Central memory CD4-positive, alpha-beta T cell (primary cell): Measurements from ENCODE around the gene ROBO1.

Experiments
- DNase-seq: peaks from one replicate; pipeline ENCODE4 v3.0.0; 2022

Gene ROBO1

DNA sequence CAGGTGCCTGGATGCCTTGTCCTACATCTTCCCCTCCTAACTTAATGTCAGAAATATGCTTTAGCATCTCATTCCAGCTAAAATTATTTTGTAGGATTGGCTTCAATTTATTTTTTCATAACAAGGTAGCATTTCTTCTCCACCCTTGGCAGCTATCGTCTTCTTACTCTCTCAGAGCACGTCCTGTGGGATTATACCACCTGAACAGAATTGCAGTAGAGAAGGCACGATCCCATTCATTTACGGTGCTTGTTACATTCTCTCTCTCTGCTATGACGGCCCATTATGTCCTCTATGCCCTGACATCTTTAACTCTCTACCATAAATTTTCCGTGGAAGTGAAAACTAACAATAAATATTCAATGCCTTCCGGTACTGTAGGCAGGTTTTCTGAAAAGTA lies 103.3 kb downstream of the ROBO1 start:
- no peak for DNase-seq

DNA sequence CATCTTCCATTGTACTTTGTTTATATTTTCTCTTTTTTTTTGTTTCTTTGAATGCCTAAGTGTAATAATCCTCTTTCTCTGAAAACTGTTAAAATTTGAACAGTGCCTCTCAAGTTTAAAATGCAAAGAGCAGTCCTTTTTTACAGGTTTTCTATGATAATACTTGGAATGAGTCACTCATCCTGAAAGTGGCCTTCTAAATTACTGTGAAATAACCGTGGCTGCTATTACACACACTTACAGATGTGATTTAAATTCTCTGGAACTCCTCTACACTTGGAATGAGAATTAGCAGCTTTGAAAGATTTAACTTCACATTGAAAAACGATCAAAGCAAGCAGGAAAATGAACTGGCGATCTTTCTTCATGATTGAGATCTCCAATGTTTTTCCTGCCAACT lies 105.9 kb downstream of the ROBO1 start:
- DNase-seq = no peak

DNA sequence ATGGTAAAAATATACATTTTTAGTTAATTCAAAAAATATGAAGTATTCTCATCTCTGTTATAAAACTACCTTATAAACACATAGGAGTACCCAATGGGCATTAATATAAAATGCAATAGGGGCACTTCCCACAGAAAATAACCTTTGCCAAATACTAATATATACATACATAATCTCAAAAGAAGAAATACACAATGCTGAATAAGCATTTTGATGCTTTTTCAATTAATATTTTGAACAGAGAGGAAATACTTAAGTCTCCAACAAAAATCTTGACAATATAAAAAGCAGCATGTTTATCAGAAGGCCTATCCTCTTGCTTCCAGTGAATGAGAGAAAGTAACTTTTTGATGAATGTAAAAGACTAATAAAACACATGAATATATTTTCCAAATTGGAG lies 110.7 kb downstream of the ROBO1 start:
- no peak for DNase-seq

DNA sequence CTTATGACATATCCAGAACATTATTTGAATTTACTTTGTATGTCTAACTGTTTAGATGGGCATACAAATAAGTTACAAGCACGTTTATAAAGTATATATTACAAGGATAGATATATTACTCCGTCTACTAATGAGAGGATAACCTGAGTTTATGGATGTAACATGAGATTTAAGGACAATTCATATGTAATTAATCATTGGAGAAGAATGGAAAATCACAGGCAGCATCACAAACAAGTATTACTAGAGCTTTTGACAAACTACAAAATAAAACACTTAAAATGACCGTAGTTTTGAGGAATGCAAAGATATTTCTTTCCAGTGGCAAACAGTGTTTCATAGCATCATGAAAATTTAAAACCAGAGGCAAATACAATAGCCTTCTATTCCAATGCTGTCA lies 113.8 kb downstream of the ROBO1 start:
- no peak for DNase-seq

DNA sequence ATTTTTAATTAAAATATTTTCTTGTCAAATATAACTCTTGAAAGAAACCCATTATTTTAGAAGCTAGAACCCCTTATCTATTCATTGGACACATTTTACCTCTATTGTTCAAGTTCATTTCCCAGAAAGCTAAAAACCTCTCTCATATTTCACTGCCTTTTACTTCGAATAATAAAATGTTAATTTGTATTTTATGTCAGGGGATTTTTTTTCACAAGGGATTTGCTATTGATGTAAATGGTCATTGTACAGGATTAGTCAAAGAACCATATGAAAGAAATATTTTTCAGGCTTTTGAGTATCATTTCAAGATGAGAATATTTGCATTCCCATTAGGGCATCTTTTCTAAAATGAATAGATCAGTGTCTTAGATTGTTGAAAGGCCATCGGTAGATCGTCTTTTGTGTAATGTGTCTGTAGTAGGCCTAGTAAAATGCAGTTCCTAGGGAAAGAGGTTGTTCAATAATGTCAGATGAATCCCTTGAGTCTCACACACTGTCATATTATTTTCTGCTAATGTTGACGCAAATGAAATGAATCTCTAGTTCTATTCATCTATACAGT lies 114.5 kb downstream of the ROBO1 start:
- DNase-seq = no peak

DNA sequence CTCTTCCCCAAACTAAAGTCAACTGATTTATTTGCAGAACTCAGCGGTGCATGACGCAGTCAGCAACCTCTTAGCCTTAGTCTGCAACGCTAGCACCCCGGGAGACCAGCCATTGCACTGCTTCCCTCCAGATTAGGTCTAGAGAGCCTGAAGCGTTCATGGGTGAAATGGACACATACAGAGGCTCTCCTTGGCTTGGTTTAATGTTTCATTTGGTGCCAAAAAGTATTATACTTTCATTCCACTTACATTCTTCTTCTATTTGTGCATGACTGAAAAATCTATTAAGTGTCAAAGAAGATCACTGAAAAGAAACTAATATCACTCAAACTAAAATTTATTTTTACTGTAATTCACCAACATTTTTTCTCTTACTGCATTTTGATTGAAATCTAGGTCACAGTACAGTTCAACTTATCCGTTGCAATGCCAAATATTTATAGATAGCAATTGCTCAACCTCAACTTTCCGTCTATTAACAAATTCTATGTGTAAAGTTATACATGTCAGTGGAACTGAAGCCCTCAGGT lies 116.2 kb downstream of the ROBO1 start:
- DNase-seq = no peak

DNA sequence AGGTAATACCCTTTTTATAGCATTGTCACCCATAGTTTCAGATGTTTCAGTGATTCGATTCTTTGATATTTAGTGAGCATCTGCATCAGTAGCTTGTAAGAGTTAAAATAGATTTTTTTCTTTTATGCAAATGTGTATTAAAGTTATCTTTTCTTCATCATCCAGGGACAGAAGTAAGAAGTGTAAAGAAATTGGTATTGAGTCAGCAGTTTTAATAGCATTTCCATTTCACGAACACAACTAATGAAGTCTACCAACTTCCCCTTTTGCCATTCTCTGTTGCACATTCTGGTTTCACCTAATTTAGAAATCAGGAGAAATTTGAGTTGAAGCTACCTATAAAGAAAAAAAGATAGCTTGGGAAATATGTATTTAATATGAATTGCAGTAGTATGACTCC lies 127.9 kb downstream of the ROBO1 start:
- no peak for DNase-seq

DNA sequence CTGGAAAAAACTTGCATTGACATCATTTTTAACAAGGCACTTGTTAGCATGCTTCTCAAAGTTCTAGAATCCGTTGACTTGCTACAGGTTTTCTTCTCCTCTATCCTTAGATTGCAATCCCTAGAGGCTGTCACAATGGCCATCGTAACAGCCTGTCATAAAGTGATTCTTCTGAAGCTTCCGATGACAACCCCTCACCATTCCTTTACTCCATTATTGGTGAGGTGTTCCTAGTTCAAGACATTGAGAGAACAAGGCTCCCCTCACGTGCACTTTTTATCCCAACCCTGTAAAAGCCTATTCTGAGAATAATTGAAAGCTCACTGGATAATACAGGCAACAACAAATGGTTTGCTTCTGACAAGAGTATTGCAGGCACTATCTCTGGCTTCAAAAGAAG lies 131.4 kb downstream of the ROBO1 start:
- DNase-seq = no peak

DNA sequence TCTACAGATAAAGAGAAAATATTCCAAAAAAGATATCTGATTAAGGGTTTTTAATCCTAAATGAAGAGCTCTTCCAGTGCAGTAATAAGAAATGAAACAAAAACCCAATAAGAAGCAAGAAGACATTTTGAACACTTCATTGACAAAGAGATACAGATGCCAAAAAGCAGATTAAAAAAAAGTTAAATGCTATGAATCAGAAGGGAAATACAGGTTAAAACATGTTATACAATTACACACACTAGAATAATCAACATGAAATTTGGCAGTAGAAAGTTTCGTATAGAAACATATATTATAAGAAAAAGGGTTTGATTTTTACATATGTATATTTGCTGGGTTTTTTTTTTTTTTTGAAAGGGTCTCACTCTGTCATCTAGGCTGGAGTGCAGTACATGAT lies 135.0 kb downstream of the ROBO1 start:
- no peak for DNase-seq

DNA sequence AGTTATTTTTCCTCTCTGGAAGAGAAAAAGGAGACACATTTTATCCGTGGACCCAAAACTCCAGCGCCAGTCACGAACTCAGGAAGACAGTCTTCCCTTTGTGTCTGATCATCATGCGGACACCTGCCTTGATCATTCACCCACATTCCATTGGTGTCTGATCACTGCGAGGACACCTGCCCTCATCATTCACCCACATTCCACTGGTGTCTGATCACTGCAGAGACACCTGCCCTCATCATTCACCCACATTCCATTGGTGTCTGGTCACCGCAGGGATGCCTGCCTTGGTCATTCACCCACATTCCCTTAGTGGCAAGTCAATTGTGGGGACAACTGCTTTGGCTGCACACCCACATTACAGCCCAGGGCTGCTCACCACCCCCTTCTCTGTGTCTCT lies 148.9 kb downstream of the ROBO1 start:
- DNase-seq = no peak

DNA sequence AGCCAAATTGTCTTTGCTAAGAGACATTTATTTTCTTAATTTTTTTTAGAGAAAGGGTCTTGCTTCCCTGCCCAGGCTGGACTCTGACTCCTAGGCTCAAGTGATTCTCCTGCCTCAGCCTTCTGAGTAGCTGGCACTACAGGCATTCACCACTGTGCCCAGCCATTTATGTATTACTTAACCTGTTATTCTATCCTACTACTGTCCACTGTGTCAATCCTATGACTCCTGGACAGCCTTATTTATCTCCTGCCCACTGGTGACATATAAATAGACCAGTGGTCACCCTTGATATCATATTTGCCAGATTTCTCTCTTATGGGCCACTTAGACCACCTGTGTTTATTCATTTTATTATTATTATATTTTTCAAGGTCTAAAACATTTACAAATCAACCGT lies 161.4 kb downstream of the ROBO1 start:
- DNase-seq = no peak

DNA sequence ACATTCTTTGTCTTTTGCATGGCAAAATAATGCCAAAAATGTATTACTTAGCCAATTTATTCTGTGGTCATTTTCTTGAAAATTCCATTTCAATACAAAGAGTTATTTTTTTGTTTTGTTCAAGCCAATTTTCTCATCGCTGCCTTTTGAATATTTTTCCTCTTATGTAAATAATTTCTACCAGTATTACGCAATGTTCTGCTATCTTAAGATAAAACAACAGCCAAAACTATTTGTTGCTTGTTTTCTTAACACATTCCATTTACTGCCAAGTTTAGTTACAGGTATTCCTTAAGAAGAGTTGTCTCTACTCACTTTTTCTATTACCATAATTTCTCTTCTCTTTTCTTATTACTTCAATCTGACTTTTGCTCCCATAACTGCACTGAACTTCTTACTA lies 163.1 kb downstream of the ROBO1 start:
- no peak for DNase-seq

DNA sequence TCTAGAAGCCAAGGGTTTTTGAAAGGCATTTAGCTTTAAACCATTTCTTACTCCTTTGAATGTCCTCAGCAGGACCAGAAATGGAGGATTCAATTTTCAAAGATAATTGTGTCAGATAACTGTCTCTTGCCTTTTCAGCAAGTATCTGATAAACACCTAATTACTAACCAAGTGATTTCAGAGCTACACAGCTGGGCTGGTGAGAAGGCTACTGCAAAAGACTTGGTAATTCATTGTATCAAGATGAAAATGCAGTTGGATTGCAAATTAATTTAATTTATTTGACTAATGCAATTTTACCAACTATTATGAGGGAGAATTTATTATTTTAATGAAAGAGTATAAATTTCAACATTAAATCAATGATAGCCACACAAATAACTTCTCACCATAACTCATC lies 165.4 kb downstream of the ROBO1 start:
- DNase-seq = no peak

DNA sequence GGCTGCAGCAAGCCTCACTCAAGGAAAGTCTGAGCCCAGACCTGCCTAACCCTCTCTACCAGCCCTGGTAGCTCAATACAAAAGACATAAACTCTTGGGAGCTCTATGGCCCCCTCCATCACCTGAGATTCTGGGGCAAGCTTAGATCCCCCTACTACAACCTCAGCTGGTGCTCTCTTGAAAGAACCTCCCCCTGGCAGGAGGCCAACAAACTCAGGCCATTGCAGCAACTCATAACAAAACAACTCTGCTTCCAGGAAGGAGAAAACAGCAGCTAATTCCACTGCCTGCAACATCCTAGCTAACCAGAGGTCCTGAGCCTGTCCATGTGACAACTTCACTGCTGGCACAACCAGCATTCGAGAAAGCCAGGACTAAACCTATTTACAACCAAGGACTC lies 169.2 kb downstream of the ROBO1 start:
- DNase-seq = no peak

DNA sequence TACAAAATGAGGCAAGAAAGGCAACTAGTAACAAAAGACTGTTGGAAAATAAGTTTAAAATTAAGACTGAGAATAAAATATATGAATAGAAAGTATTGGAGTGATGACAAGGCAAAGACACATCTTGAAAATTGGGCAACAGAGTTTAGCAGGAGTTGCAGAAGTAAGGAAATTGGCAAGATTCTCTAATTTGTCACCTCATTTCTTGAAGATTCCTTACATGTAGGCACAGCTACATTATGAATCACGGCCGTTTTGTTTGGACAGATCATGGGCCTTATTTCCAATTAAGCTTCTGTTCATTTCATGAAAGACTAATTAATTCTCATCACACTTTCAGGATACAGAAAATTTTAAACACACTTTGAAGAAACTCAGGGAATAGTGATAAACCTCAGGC lies 170.1 kb downstream of the ROBO1 start:
- DNase-seq = no peak

DNA sequence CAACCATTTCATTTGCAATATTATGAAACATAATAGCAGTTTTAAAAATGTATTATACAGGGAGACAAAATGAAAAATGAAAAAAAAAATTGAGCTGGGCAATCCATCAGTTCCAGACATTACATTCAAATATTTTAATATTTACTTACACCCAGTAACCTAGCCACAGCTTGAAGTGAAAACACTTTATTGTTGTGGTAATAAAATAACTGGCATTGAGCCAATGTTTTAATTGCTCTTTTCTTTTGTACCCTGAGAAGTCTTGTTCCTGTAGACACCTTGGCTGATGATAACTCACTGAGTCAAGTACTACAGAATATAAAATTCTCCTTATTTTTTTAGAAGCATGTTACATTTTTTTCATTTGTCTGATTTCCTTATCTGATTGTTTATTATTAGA lies 180.6 kb downstream of the ROBO1 start:
- DNase-seq = no peak

DNA sequence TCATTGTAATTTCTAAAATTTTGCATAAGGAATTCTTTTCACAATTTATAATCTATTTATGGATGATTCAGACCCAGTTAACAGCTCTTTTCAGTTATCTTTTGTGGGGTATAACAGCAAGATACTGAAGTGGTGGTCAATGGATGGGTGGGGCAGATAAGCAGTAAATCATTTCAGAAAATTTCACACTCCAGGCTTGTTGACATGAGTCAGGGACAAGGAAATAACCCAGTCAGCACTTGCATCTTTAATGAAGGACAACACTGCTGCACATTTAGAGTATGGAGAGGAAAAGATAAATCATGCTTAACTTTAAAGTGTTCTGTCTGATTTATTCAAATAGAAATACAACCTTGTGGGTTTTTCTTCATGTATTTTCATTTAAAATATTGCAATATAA lies 181.6 kb downstream of the ROBO1 start:
- no peak for DNase-seq

DNA sequence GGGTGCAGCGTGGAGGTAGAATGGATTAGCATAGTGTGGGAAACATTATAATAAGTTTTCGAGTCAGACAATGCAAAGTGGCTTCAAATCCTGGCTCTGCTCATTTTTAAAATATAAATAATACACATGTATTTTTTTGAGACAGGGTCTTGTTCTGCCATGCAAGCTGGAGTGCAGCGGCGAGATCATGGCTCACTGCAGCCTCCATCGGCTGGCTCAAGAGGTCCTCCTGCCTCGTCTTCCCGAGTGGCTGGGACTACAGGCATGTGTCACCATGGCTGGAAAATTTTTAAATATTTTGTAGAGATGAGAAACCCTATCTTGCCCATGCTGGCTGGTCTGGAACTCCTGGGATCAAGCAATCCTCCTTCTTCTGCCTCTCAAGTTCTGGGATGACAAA lies 194.9 kb downstream of the ROBO1 start:
- no peak for DNase-seq

DNA sequence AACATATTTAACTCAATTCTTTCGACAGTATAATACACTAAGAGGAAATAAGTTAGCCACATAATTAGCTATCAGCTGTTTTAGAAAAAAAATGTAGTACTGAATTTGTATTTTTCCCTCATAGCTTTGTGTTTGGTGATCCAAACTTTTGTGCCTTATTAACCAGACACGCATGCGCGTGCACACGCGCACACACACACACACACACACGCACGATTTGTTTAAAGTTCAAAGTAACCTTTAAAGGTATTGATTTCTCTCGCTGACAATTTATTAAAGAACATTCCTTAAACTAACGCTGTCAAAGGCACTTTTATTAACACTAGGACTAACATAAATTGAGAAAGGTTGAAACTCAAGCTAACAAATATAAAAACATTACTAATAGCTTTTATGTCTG lies 198.9 kb downstream of the ROBO1 start:
- DNase-seq = no peak

DNA sequence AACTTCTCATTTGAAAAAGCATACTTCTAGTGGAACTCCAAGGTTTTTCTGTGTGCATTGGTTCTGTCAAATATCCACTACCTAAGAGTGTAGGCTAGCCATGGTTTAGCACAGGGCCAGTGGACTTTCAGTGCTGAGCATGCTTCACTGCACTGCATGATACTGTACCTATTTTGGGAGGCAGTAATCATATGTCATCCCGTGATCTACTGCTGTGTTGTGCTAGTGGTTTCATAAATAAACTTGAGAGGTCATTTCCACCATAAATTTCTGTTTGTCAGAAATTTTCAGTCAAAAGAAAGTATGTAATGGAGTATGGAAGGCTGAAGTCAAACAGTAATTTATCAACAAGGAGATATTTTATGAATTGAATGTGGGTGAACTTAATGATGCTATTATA lies 203.6 kb downstream of the ROBO1 start:
- DNase-seq = no peak

DNA sequence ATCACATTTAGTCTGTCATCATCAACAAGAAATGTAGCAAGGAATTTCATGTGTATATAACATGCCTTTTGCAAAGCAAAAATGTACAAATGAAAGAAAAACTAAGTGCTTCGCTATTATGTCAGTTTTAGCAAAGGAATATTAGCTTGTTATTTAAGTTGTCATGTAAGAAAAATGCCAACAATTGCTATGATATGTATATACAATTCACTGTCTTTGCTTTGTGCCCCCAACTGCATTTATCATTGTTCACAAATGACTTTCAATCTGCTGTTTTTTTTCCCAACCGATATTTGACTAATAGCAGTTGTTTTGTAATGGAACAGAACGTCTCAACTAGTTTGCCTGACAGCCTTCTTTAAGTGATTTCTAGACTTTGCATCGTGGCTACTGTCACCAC lies 207.1 kb downstream of the ROBO1 start:
- DNase-seq = no peak

DNA sequence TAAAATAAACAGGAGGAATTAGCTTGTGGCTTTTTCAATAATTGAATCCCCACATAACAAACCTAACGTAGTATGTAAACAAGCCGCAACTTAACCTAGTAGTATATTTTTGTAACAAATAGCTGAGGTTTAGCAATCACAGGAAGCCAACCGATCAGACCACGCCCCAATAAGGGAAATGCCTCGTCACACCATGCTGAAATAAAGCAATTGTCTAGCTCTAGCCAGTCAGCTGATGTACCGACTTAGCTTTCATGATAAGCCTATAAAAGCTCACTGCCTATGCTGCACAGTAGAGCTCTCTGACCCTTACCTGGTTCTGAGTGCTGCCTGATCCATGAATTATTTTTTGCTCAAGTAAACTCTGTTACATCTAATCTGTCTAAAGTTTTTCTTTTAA lies 208.9 kb downstream of the ROBO1 start:
- no peak for DNase-seq

DNA sequence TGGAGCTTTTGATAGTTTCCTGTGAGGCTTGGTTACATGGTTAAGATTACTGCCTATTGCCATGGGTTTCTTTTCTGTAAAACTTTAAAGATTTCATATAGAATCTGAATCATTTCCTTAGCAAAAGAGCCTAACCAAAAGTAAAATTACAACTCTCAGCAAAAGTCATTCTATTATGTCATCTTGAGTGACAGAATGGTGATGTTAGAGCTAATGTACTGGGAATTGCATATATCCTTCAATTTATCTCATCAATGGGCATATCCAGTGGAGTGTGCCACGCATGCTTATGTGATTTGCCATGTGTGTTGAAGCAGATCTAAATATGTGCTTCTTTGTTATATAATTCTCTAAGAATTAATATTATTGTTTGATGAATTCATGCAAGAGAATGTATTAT lies 212.1 kb downstream of the ROBO1 start:
- no peak for DNase-seq

DNA sequence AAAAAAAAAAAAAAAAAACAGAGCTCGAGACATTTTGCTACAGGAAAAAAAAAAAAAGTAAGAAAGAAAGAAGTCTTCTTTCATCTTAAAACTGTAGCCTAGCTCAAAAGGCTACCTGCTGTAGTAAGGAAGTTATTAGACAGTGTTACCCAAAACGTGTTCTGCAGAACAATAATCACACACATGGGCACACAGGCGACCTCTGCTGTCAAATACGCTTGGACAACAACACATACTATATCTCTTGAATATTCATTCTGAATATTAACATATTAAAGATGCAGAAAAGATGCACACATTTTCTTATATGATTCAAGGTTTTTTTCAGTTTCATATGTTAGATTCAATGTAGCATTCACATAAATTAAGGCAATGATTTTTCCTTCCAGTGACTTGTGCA lies 215.8 kb downstream of the ROBO1 start:
- DNase-seq = no peak

DNA sequence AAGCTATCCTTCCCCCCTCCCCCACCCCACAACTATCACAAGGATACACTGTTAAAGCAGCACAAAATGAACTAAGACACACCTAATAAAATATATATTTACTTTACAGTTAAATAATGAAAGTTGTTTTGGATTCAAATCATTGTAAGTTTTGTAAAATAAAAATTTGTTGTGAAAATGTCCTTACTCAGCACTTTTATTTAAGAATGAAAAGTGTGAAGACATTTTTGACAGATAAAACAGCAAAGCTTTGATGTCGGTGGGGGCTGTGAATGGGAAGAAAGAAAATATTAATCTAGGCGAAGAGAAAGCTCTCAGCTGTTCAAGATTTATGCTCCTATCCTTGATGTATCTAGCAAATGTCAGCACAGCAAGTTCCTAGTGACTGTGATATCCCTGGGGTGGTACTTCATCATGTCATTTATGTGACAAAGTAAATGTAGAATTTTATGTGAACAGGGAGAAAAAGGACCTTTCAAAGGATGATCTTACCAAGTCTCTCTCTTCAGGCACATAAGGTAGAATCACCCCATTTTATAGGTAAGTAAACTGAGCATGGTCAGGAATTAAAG lies 216.4 kb downstream of the ROBO1 start:
- DNase-seq = no peak
